SU-DHL-6 (cell line): ENCODE data around the gene MFAP3L.

Source experiments
- H2AFZ ChIP-seq: fragments of 200-600 bp; sonication (generic); 2 replicates; pipeline ENCODE4 v1.6.1; 2014; ENCODE audit warnings: low read depth, mild to moderate bottlenecking, moderate library complexity, mixed read lengths, antibody characterized with exemption, low read length; ENCODE audit not compliant: severe bottlenecking
- H3F3A ChIP-seq: fragments of 200-600 bp; shearing (Covaris generic); 2 replicates; pipeline ENCODE4 v1.6.0; 2016; ENCODE audit warnings: antibody characterized with exemption, mild to moderate bottlenecking; ENCODE audit not compliant: insufficient read depth
- H3K27ac ChIP-seq: fragments of 200-600 bp; sonication (generic); 2 replicates; pipeline ENCODE4 v1.5.1; 2016; ENCODE audit warnings: low read depth, mild to moderate bottlenecking, low read length, moderate library complexity, mixed read lengths
- H3K27me3 ChIP-seq: fragments of 200-600 bp; sonication (generic), shearing (Covaris generic); 2 replicates; pipeline ENCODE4 v1.6.0; 2014; ENCODE audit warnings: mild to moderate bottlenecking, low read length
- H3K36me3 ChIP-seq: fragments of 200-600 bp; sonication (generic); 2 replicates; pipeline ENCODE4 v1.6.1; 2014; ENCODE audit warnings: mild to moderate bottlenecking, low read length, mixed read lengths
- H3K4me2 ChIP-seq: fragments of 300-600, 200-600 bp; shearing (Covaris generic), sonication (generic); 2 replicates; pipeline ENCODE4 v1.6.0; 2014; ENCODE audit warnings: low read length, low read depth, mild to moderate bottlenecking; ENCODE audit not compliant: poor library complexity, severe bottlenecking
- H3K4me3 ChIP-seq: fragments of 200-600 bp; sonication (generic); 2 replicates; pipeline ENCODE4 v1.5.1; 2014; ENCODE audit warnings: antibody characterized with exemption, low read length, mild to moderate bottlenecking, mixed read lengths; ENCODE audit not compliant: insufficient read depth, poor library complexity, severe bottlenecking
- H3K79me2 ChIP-seq: fragments of 200-600 bp; sonication (generic); 2 replicates; pipeline ENCODE4 v1.6.1; 2014; ENCODE audit warnings: mild to moderate bottlenecking, low read length, moderate library complexity; ENCODE audit not compliant: insufficient read depth
- H3K9ac ChIP-seq: fragments of 200-600 bp; sonication (generic); 2 replicates; pipeline ENCODE4 v1.7.0; 2014; ENCODE audit warnings: mild to moderate bottlenecking, low read length
- H3K9me2 ChIP-seq: fragments of 200-600 bp; sonication (generic); replicated peaks from 2 replicates; pipeline ENCODE4 v1.6.1; 2014; ENCODE audit warnings: low read length; ENCODE audit not compliant: insufficient read depth
- H3K9me3 ChIP-seq: fragments of 200-600 bp; sonication (generic); 2 replicates; pipeline ENCODE4 v1.6.1; 2014; ENCODE audit warnings: low read length, mixed read lengths; ENCODE audit not compliant: insufficient read depth
- H4K20me1 ChIP-seq: fragments of 200-600 bp; sonication (generic); 2 replicates; pipeline ENCODE4 v1.6.1; 2014; ENCODE audit warnings: low read depth, mild to moderate bottlenecking, antibody characterized with exemption, low read length, moderate library complexity, mixed read lengths
- CTCF ChIP-seq: fragments of 200-600 bp; sonication (generic); IDR thresholded peaks from one replicate; pipeline ENCODE4 v1.5.1; 2017; ENCODE audit warnings: antibody characterized with exemption, mild to moderate bottlenecking, low read length, moderate library complexity; ENCODE audit not compliant: insufficient read depth, poor library complexity, severe bottlenecking
- EZH2phosphoT487 ChIP-seq: fragments of 200-600 bp; sonication (generic), shearing (Covaris generic); conservative IDR thresholded peaks from 2 replicates; pipeline ENCODE4 v1.6.1; 2018; ENCODE audit warnings: mild to moderate bottlenecking, antibody characterized with exemption, low read length, moderate library complexity, mixed read lengths

The MFAP3L gene

GRCh38 chr4:169996379-169997240, 29.6 kb downstream of the MFAP3L start:
- no peaks in the 10 kb centered on the region for H3K9me2 ChIP-seq
- no peak overlapping the region for H3K9ac ChIP-seq
- TF ChIP-seq EZH2phosphoT487 (no peak), CTCF (no peak)
- no peak overlapping the region for H2AFZ ChIP-seq
- no peaks in the 10 kb centered on the region for H4K20me1 ChIP-seq
- no peaks in the 10 kb centered on the region for H3F3A ChIP-seq
- H3K4me2 ChIP-seq: no peak overlapping the region
- H3K79me2 ChIP-seq: no peaks in the 10 kb centered on the region
- no peak overlapping the region for H3K27ac ChIP-seq
- no peaks in the 10 kb centered on the region for H3K27me3 ChIP-seq
- H3K4me3 ChIP-seq: no peak overlapping the region
- H3K36me3 ChIP-seq: no peaks in the 10 kb centered on the region
- H3K9me3 ChIP-seq: no peaks in the 10 kb centered on the region

DNA sequence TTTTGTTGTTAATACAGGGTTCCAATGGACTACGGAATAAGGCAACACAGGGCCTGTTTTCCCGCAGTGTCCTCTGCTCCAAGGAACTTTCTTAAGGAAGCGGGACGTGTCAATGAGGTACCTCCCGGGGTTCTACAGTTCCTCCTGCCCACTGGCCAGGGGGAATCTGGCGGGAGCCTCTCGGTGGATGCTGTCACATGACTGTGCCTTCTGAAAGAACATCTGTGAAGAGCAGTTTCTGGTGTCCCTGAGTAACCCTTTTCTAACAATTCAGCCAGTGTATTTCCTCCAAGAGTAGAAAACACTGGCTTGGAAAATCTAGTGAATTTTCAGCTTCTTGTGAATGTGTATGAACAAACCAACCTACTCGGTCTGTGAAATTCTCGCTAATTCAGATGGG, 32.7 kb downstream of the MFAP3L start:
- no peak overlapping the region for H2AFZ ChIP-seq
- no peaks in the 10 kb centered on the region for H3K9me3 ChIP-seq
- H3K4me2 ChIP-seq: no peak overlapping the region
- H3K36me3 ChIP-seq: no peaks in the 10 kb centered on the region
- TF ChIP-seq CTCF: no peak
- no peak for TF ChIP-seq EZH2phosphoT487
- H3K9ac ChIP-seq: no peak overlapping the region
- no peak overlapping the region for H3K4me3 ChIP-seq
- no peaks in the 10 kb centered on the region for H3K27me3 ChIP-seq
- no peaks in the 10 kb centered on the region for H3F3A ChIP-seq
- no peaks in the 10 kb centered on the region for H4K20me1 ChIP-seq
- H3K9me2 ChIP-seq: no peaks in the 10 kb centered on the region
- no peak overlapping the region for H3K27ac ChIP-seq
- no peaks in the 10 kb centered on the region for H3K79me2 ChIP-seq

- Histone ChIP-seq H3K9me2 (no peaks in the 10 kb centered on the region), H3K27ac (no peak overlapping the region), H3F3A (no peaks in the 10 kb centered on the region), H3K36me3 (no peaks in the 10 kb centered on the region), H3K79me2 (no peaks in the 10 kb centered on the region), H3K4me3 (no peak overlapping the region), H3K4me2 (no peak overlapping the region), H3K27me3 (no peaks in the 10 kb centered on the region), H2AFZ (no peak overlapping the region), H4K20me1 (no peaks in the 10 kb centered on the region), H3K9ac (no peak overlapping the region), H3K9me3 (no peaks in the 10 kb centered on the region)
- TF ChIP-seq CTCF (no peak), EZH2phosphoT487 (no peak)
Observed at GRCh38 chr4:169988252-169988651, 37.9 kb downstream of the MFAP3L start.
